SU-DHL-6 (cell line): ENCODE results near the gene SKP2.
"Not testable (repeated sequence)": the region's sequence is repeated elsewhere in the genome, so short reads cannot be mapped to it uniquely, and the experiment has no call there.

Experiments used
- H2AFZ ChIP-seq: fragments of 200-600 bp; sonication (generic); 2 replicates; pipeline ENCODE4 v1.6.1; 2014; ENCODE audit warnings: low read depth, mild to moderate bottlenecking, moderate library complexity, mixed read lengths, antibody characterized with exemption, low read length; ENCODE audit not compliant: severe bottlenecking
- H3F3A ChIP-seq: fragments of 200-600 bp; shearing (Covaris generic); 2 replicates; pipeline ENCODE4 v1.6.0; 2016; ENCODE audit warnings: antibody characterized with exemption, mild to moderate bottlenecking; ENCODE audit not compliant: insufficient read depth
- H3K27ac ChIP-seq: fragments of 200-600 bp; sonication (generic); 2 replicates; pipeline ENCODE4 v1.5.1; 2016; ENCODE audit warnings: low read depth, mild to moderate bottlenecking, low read length, moderate library complexity, mixed read lengths
- H3K27me3 ChIP-seq: fragments of 200-600 bp; sonication (generic), shearing (Covaris generic); 2 replicates; pipeline ENCODE4 v1.6.0; 2014; ENCODE audit warnings: mild to moderate bottlenecking, low read length
- H3K36me3 ChIP-seq: fragments of 200-600 bp; sonication (generic); 2 replicates; pipeline ENCODE4 v1.6.1; 2014; ENCODE audit warnings: mild to moderate bottlenecking, low read length, mixed read lengths
- H3K4me2 ChIP-seq: fragments of 300-600, 200-600 bp; shearing (Covaris generic), sonication (generic); 2 replicates; pipeline ENCODE4 v1.6.0; 2014; ENCODE audit warnings: low read length, low read depth, mild to moderate bottlenecking; ENCODE audit not compliant: poor library complexity, severe bottlenecking
- H3K4me3 ChIP-seq: fragments of 200-600 bp; sonication (generic); 2 replicates; pipeline ENCODE4 v1.5.1; 2014; ENCODE audit warnings: antibody characterized with exemption, low read length, mild to moderate bottlenecking, mixed read lengths; ENCODE audit not compliant: insufficient read depth, poor library complexity, severe bottlenecking
- H3K79me2 ChIP-seq: fragments of 200-600 bp; sonication (generic); 2 replicates; pipeline ENCODE4 v1.6.1; 2014; ENCODE audit warnings: mild to moderate bottlenecking, low read length, moderate library complexity; ENCODE audit not compliant: insufficient read depth
- H3K9ac ChIP-seq: fragments of 200-600 bp; sonication (generic); 2 replicates; pipeline ENCODE4 v1.7.0; 2014; ENCODE audit warnings: mild to moderate bottlenecking, low read length
- H3K9me2 ChIP-seq: fragments of 200-600 bp; sonication (generic); replicated peaks from 2 replicates; pipeline ENCODE4 v1.6.1; 2014; ENCODE audit warnings: low read length; ENCODE audit not compliant: insufficient read depth
- H3K9me3 ChIP-seq: fragments of 200-600 bp; sonication (generic); 2 replicates; pipeline ENCODE4 v1.6.1; 2014; ENCODE audit warnings: low read length, mixed read lengths; ENCODE audit not compliant: insufficient read depth
- H4K20me1 ChIP-seq: fragments of 200-600 bp; sonication (generic); 2 replicates; pipeline ENCODE4 v1.6.1; 2014; ENCODE audit warnings: low read depth, mild to moderate bottlenecking, antibody characterized with exemption, low read length, moderate library complexity, mixed read lengths
- EZH2phosphoT487 ChIP-seq: fragments of 200-600 bp; sonication (generic), shearing (Covaris generic); conservative IDR thresholded peaks from 2 replicates; pipeline ENCODE4 v1.6.1; 2018; ENCODE audit warnings: mild to moderate bottlenecking, antibody characterized with exemption, low read length, moderate library complexity, mixed read lengths
- TF ChIP-seq, protein P1 (sequence below): fragments of 200-600 bp; sonication (generic); IDR thresholded peaks from one replicate; pipeline ENCODE4 v1.5.1; 2017; ENCODE audit warnings: antibody characterized with exemption, mild to moderate bottlenecking, low read length, moderate library complexity; ENCODE audit not compliant: insufficient read depth, poor library complexity, severe bottlenecking

SKP2 gene

DNA sequence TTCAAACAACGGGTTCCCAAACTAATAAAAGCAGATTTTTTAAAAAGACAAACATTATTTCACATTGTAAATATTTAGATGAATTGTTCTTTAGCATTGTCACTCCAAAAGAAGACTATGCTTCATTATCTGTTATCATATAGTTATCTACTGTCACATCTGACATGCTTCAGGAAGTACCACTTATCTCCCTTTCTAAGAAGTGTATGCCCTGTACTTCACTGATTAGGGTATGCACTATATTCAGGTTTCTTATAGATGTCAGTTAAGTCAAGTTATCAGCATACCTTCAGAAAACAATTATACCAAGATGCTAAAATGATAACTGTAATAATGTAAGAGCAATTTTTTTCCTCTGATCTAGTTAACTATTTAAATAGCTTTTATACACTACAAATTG, 40.7 kb upstream of the SKP2 start:
- Histone ChIP-seq H2AFZ (no peak overlapping the region), H3F3A (no peaks in the 10 kb centered on the region), H3K9ac (no peak overlapping the region), H3K4me2 (no peak overlapping the region), H3K36me3 (peaks cover 49% of the 10 kb centered on the region; the same call in 1 of the 2 replicates), H3K27me3 (no peaks in the 10 kb centered on the region), H3K9me3 (no peaks in the 10 kb centered on the region), H3K79me2 (no peaks in the 10 kb centered on the region), H3K27ac (no peak overlapping the region), H3K9me2 (no peaks in the 10 kb centered on the region), H3K4me3 (no peak overlapping the region), H4K20me1 (no peaks in the 10 kb centered on the region)
- no peak for TF ChIP-seq EZH2phosphoT487
- TF ChIP-seq, protein P1, sequence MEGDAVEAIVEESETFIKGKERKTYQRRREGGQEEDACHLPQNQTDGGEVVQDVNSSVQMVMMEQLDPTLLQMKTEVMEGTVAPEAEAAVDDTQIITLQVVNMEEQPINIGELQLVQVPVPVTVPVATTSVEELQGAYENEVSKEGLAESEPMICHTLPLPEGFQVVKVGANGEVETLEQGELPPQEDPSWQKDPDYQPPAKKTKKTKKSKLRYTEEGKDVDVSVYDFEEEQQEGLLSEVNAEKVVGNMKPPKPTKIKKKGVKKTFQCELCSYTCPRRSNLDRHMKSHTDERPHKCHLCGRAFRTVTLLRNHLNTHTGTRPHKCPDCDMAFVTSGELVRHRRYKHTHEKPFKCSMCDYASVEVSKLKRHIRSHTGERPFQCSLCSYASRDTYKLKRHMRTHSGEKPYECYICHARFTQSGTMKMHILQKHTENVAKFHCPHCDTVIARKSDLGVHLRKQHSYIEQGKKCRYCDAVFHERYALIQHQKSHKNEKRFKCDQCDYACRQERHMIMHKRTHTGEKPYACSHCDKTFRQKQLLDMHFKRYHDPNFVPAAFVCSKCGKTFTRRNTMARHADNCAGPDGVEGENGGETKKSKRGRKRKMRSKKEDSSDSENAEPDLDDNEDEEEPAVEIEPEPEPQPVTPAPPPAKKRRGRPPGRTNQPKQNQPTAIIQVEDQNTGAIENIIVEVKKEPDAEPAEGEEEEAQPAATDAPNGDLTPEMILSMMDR, result no peak

DNA sequence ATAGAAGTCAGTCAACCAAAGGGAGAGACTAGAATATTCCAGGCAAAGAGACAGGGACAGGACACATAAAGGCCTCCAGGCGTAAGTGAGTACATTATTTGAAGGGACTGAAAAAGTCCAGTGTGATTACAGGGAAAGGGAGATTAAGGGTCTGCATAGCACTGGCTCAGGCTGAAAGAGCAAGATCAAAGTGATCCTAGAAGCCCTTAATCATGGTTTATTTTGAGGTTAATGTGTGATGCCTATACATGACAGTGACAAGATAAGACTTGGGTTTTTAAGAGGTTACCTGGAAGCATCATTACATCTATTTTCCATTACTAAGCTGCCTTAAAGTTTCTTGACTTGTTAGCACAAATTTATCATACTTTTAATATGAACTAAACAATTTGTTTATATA, 26.0 kb upstream of the SKP2 start:
- H3K4me2 ChIP-seq, result no peak overlapping the region
- no peak overlapping the region for H3K9ac ChIP-seq
- no peaks in the 10 kb centered on the region for H3K9me2 ChIP-seq
- no peaks in the 10 kb centered on the region for H3F3A ChIP-seq
- peaks cover 38% of the 10 kb centered on the region for H3K36me3 ChIP-seq
- TF ChIP-seq, protein P1, result no peak
- TF ChIP-seq EZH2phosphoT487, result no peak
- no peak overlapping the region for H3K4me3 ChIP-seq
- no peaks in the 10 kb centered on the region for H3K79me2 ChIP-seq
- H2AFZ ChIP-seq, result no peak overlapping the region
- H3K9me3 ChIP-seq, result no peaks in the 10 kb centered on the region
- H3K27ac ChIP-seq, result no peak overlapping the region
- no peaks in the 10 kb centered on the region for H4K20me1 ChIP-seq
- H3K27me3 ChIP-seq, result no peaks in the 10 kb centered on the region

DNA sequence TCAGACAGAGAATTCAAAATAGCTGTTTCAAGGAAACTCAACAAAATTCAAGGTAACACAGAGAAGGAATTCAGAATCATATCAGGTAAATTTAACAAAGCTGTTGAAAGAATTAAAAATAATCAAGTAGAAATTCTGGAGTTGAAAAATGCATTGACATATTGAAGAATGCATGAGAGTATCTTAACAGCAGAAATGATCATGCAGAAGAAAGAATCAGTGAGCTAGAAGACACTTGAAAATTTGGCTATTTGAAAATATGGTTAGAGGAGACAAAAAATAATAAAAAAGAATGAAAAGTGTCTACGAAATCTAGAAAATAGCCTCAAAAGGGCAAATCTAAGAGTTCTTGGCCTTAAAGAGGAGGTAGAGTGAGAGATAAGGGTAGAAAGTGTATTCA, 23.1 kb upstream of the SKP2 start:
- Histone ChIP-seq H3K9me2 (no peaks in the 10 kb centered on the region), H3K27ac (no peak overlapping the region), H3K36me3 (peaks cover 37% of the 10 kb centered on the region), H2AFZ (no peak overlapping the region), H3F3A (no peaks in the 10 kb centered on the region), H3K4me2 (no peak overlapping the region), H3K4me3 (no peak overlapping the region), H3K79me2 (no peaks in the 10 kb centered on the region), H4K20me1 (no peaks in the 10 kb centered on the region), H3K9ac (no peak overlapping the region), H3K27me3 (no peaks in the 10 kb centered on the region), H3K9me3 (no peaks in the 10 kb centered on the region)
- TF ChIP-seq, protein P1, result no peak
- no peak for TF ChIP-seq EZH2phosphoT487

DNA sequence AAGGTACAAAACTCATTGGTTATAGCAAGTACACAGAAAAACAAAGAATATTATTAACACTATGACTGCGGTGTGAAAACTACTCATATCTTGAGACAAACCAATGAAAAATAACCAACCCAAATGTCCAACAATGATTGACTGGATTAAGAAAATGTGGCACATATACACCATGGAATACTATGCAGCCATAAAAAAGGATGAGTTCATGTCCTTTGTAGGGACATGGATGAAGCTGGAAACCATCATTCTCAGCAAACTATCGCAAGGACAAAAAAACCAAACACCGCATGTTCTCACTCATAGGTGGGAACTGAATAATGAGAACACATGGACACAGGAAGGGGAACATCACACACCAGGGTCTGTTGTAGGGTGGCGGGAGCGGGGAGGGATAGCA, 22.2 kb upstream of the SKP2 start:
- not testable (repeated sequence) for H3K27ac ChIP-seq, H3K27me3 ChIP-seq, H3K9me2 ChIP-seq, H3K79me2 ChIP-seq, H4K20me1 ChIP-seq, H3K9ac ChIP-seq, H2AFZ ChIP-seq, H3F3A ChIP-seq, H3K4me2 ChIP-seq, H3K9me3 ChIP-seq, H3K4me3 ChIP-seq
- H3K36me3 ChIP-seq, result peaks cover 37% of the 10 kb centered on the region

DNA sequence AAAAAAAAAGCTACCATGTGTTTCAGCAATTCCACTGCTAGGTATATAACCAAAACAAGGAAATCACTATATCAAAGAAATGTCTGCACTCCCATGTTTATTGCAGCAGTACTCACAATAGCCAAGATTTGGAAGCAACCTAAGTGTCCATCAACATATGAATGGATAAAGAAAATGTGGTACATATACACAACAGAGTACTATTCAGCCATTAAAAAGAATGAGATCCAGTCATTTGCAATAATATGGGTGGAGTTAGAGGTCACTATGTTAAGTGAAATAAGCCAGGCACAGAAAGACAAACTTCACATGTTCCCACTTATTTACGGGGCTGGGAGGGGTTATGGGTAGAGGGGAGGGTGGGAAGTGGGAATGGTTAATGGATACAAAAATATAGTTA, 18.9 kb upstream of the SKP2 start:
- H3K36me3 ChIP-seq, result peaks cover 57% of the 10 kb centered on the region
- H3K4me2 ChIP-seq, H3K79me2 ChIP-seq, H3K27me3 ChIP-seq, H3K9ac ChIP-seq, H2AFZ ChIP-seq, H3K9me2 ChIP-seq, H3F3A ChIP-seq, H3K27ac ChIP-seq, H4K20me1 ChIP-seq, H3K4me3 ChIP-seq, H3K9me3 ChIP-seq: not testable (repeated sequence)
